H1 (cell line): Measurements from ENCODE around the gene PCYT2. TPM values are rescaled to one million over a fixed set of nuclear protein-coding genes. Genes with fewer than 3 reads are reported as not detected.

Experiments
- BACH1 ChIP-seq: IDR thresholded peaks from 2 replicates; pipeline ENCODE4 v1.6.1; 2012; ENCODE audit warnings: low read length, improper control_type of control experiment
- BCL11A ChIP-seq, 2 experiments: IDR thresholded peaks; one replicate each; pipeline ENCODE4 v1.6.1; 2011; ENCODE audit warnings: low read depth in 2 of 2, low read length in 2 of 2, mild to moderate bottlenecking in 2 of 2
- BRCA1 ChIP-seq: IDR thresholded peaks from 2 replicates; pipeline ENCODE4 v1.6.1; 2012; ENCODE audit warnings: low read depth, low read length, improper control_type of control experiment
- GTF2F1 ChIP-seq: IDR thresholded peaks from 2 replicates; pipeline ENCODE4 v1.6.1; 2012; ENCODE audit warnings: low read depth, low read length, improper control_type of control experiment, borderline replicate concordance
- JUN ChIP-seq: IDR thresholded peaks from 2 replicates; pipeline ENCODE4 v1.6.1; 2011; ENCODE audit warnings: low read depth, mild to moderate bottlenecking, improper control_type of control experiment, low read length
- NANOG ChIP-seq: IDR thresholded peaks from 2 replicates; pipeline ENCODE4 v1.6.1; 2011; ENCODE audit warnings: low read length, low read depth, mild to moderate bottlenecking, inconsistent platforms; ENCODE audit not compliant: insufficient read depth, poor library complexity, severe bottlenecking
- RBBP5 ChIP-seq: IDR thresholded peaks from 2 replicates; pipeline ENCODE4 v1.7.1; 2012; ENCODE audit warnings: low read depth, mild to moderate bottlenecking, inconsistent platforms, low read length, moderate library complexity, borderline replicate concordance
- RFX5 ChIP-seq: IDR thresholded peaks from 2 replicates; pipeline ENCODE4 v1.6.1; 2011; ENCODE audit warnings: low read depth, low read length, improper control_type of control experiment, borderline replicate concordance
- SIN3A ChIP-seq, 2 experiments: IDR thresholded peaks in 1 of 2; conservative IDR thresholded peaks in 1 of 2; 2 replicates each; pipeline ENCODE4 v1.6.1; 2011 to 2012; ENCODE audit warnings: low read length in 2 of 2, improper control_type of control experiment in 1 of 2, low read depth in 1 of 2, mild to moderate bottlenecking in 1 of 2
- SIX5 ChIP-seq: IDR thresholded peaks from 2 replicates; pipeline ENCODE4 v1.6.1; 2011; ENCODE audit warnings: mild to moderate bottlenecking, low read depth, low read length
- SP2 ChIP-seq: IDR thresholded peaks from 2 replicates; pipeline ENCODE4 v1.6.1; 2012; ENCODE audit warnings: mild to moderate bottlenecking, low read length, inconsistent platforms
- SP4 ChIP-seq: IDR thresholded peaks from 2 replicates; pipeline ENCODE4 v1.6.1; 2012; ENCODE audit warnings: low read length, inconsistent platforms
- TBP ChIP-seq: IDR thresholded peaks from 2 replicates; pipeline ENCODE4 v1.6.1; 2011; ENCODE audit warnings: low read depth, low read length, improper control_type of control experiment
- polyA plus RNA-seq, 7 experiments: library from polyadenylated mRNA; depleted of rRNA in 3 of 7; stranded (reverse) in 5 of 7; unstranded in 2 of 7; fragments of >200 nt in 5 of 7; fragments of 200-250 nt in 2 of 7; gene quantifications; 1 replicate in 5 of 7; 2 replicates in 1 of 7; 4 replicates in 1 of 7; pipeline versions ENCODE4 v1.2.1 to v1.2.3, GENCODE V29; 2011 to 2013; ENCODE audit warnings: missing spikeins in 2 of 7, mixed read lengths in 2 of 7
- total RNA-seq: library from RNA; stranded (reverse); fragmentation: NEBNext Ultra II Directional; extraction: Animal tissue kit (Norgen Biotek cat#: 25700); gene quantifications from 2 replicates; pipeline ENCODE4 v1.2.1, GENCODE V29; 2021

The PCYT2 gene
- total and polyA plus RNA-seq, 2 of the 8 experiments (the other 6 are each of a cell fraction or from before 2014, with no cell fraction given), result 29.9 to 31.3 TPM

DNA sequence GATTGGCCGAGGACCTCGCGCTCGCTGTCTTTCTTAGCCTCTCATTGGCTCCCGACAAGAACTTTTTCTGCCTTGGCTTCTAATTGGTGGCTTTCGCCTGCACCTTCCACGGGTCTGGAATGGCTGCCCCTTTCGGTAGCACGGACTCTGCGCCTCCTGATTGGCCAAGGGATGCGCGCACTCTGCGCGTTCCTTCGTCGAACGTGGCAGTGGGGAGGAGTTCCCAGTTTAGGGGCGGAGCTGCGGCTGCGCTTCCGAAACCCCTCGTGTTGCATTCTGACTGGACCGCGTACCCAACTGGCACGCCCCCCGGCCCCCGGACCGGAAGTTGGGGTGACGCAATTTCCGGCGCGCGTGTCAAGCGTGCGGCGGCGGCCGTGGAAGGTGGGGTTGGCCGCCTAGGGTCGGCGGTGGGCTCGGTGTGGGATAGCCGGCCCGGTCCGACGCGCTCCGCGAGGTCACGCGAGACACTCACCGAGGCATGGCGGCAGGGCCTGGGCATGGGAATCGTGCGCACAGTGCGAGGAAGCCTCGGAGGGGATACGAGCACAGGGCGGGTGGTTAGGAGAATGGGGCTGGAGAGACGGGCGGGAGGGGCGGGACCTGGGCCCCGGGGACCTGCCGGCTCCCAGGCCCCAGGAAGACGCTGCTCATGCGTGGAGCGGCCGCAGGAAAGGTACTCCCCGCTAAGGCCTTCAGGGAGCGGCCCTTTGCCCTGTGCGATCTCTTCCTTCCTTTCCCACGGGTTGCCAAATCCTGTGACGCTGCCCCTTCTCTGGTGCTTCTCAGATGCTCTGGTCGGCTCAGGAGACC, 50.2 kb downstream of the PCYT2 start (continued):
- TF ChIP-seq BRCA1 (no peak), SP2 (peak; percentile 42; the same call in 1 of the 2 replicates), SP4 (peak; percentile 65; the same call in 1 of the 2 replicates), GTF2F1 (no peak), BACH1 (peak; percentile 28; the same call in 1 of the 2 replicates), SIN3A (conservative IDR thresholded peaks at IDR 0.05 in 1 of 2, IDR thresholded peaks at IDR 0.05 in 1 of 2; ENCODE audit: low read depth in 1 of 2, low read length in 2 of 2) (peak; percentile 15 to 90; a peak in 2 of 4 replicates), SIX5 (no peak), NANOG (no peak), TBP (peak; percentile 48; the same call in 1 of the 2 replicates), BCL11A (IDR thresholded peaks at IDR 0.05; ENCODE audit: low read depth in 2 of 2, low read length in 2 of 2) (no peak), JUN (no peak), RFX5 (no peak), RBBP5 (no peak)
